ENCODE data around the gene RALGPS1. TPM values are rescaled to one million over a fixed set of nuclear protein-coding genes. Genes with fewer than 3 reads are reported as not detected.

The RALGPS1 gene
- total and polyA plus RNA-seq, 2 donors (not counting 1 experiment from before 2014, with no cell fraction given): 19.7 to 39.9 TPM

- Histone ChIP-seq H3K4me3 (ENCODE audit: control extremely low read depth in 1 of 5, extremely low read depth in 1 of 5, insufficient read depth in 1 of 5, low read depth in 2 of 5, low read length in 4 of 5) (no peak overlapping the region), H3K4me2 (replicated peaks; ENCODE audit: low read depth, low read length, poor library complexity, severe bottlenecking) (no peak overlapping the region), H3K4me1 (ENCODE audit: control insufficient read depth in 2 of 2, insufficient read depth in 2 of 2, low read length in 2 of 2) (peaks cover 21 to 33% of the 10 kb centered on the region in 2 donors), H3K36me3 (replicated peaks in 1 of 2; ENCODE audit: control extremely low read depth in 1 of 2, control insufficient read depth in 1 of 2, extremely low read depth in 1 of 2, insufficient read depth in 2 of 2, low read length in 1 of 2) (no peaks in the 10 kb centered on the region), H3K27ac (ENCODE audit: low read length in 2 of 2) (no peak overlapping the region), H4K20me1 (ENCODE audit: control insufficient read depth, insufficient read depth, low read length, poor library complexity, severe bottlenecking) (no peaks in the 10 kb centered on the region), H3K9ac (ENCODE audit: low read length) (no peak overlapping the region), H3K27me3 (replicated peaks in 1 of 4; ENCODE audit: control extremely low read depth in 1 of 4, control insufficient read depth in 3 of 4, insufficient read depth in 4 of 4, low read length in 3 of 4) (peaks cover 0 to 9% (median 3%) of the 10 kb centered on the region in 4 experiments), H2AFZ (ENCODE audit: insufficient read depth, low read depth, low read length, poor library complexity, severe bottlenecking) (no peak overlapping the region), H3K79me2 (ENCODE audit: control insufficient read depth, insufficient read depth, low read length) (no peaks in the 10 kb centered on the region), H3K9me3 (ENCODE audit: control extremely low read depth in 1 of 3, control insufficient read depth in 2 of 3, insufficient read depth in 1 of 3, low read length in 2 of 3) (peaks cover 0 to 3% (median 0%) of the 10 kb centered on the region in 3 donors)
- CTCF ChIA-PET: interaction anchor here (0.8 to 5.1 kb wide), 3 partner anchors 9 to 125 kb away, joined by 3 to 30 read pairs (median 21); no protein-coding TSS in a partner anchor
- Mint-ChIP-seq H3K4me3 (peak overlapping the region; percentile 93), H3K4me1 (peaks cover 43% of the 10 kb centered on the region), H3K9me3 (ENCODE audit: insufficient read depth) (no peaks in the 10 kb centered on the region), H3K27ac (peak overlapping the region; percentile 34), H3K27me3 (peaks cover 4% of the 10 kb centered on the region)
- intact Hi-C loops (cut with micrococcal nuclease): no loop called here
- POLR2A ChIA-PET: interaction anchor here (1.6 kb wide), 1 partner anchor 9 kb away, joined by 5 read pairs; no protein-coding TSS in a partner anchor
- 91% methylated on average over 3 of the region's 4 CpGs for WGBS (ENCODE audit: insufficient coverage)
- no peak for DNase-seq
- TF ChIP-seq EZH2 (IDR thresholded peaks at IDR 0.05; ENCODE audit: borderline replicate concordance, insufficient read depth, low read depth, low read length, poor library complexity, severe bottlenecking) (no peak), CTCF (IDR thresholded peaks at IDR 0.05) (no peak)
- no peak for ATAC-seq (ENCODE audit: low read depth)
Measured at GRCh38 chr9:127223266-127223665, 308.7 kb downstream of the RALGPS1 start.

GRCh38 chr9:127223810-127224177 is 309.2 kb downstream of the RALGPS1 start:
- Histone ChIP-seq H3K79me2 (ENCODE audit: control insufficient read depth, insufficient read depth, low read length) (no peaks in the 10 kb centered on the region), H3K27ac (ENCODE audit: low read length in 2 of 2) (no peak overlapping the region), H3K36me3 (replicated peaks in 1 of 2; ENCODE audit: control extremely low read depth in 1 of 2, control insufficient read depth in 1 of 2, extremely low read depth in 1 of 2, insufficient read depth in 2 of 2, low read length in 1 of 2) (no peaks in the 10 kb centered on the region), H4K20me1 (ENCODE audit: control insufficient read depth, insufficient read depth, low read length, poor library complexity, severe bottlenecking) (no peaks in the 10 kb centered on the region), H3K27me3 (replicated peaks in 1 of 4; ENCODE audit: control extremely low read depth in 1 of 4, control insufficient read depth in 3 of 4, insufficient read depth in 4 of 4, low read length in 3 of 4) (peaks cover 0 to 9% (median 3%) of the 10 kb centered on the region in 4 experiments), H3K9me3 (ENCODE audit: control extremely low read depth in 1 of 3, control insufficient read depth in 2 of 3, insufficient read depth in 1 of 3, low read length in 2 of 3) (peaks cover 0 to 3% (median 0%) of the 10 kb centered on the region in 3 donors), H3K9ac (ENCODE audit: low read length) (peak overlapping the region; percentile 69), H2AFZ (ENCODE audit: insufficient read depth, low read depth, low read length, poor library complexity, severe bottlenecking) (peak overlapping the region; percentile 85), H3K4me1 (ENCODE audit: control insufficient read depth in 2 of 2, insufficient read depth in 2 of 2, low read length in 2 of 2) (peaks cover 21 to 33% of the 10 kb centered on the region in 2 donors), H3K4me2 (replicated peaks; ENCODE audit: low read depth, low read length, poor library complexity, severe bottlenecking) (peak overlapping the region; percentile 100), H3K4me3 (ENCODE audit: control extremely low read depth in 1 of 5, extremely low read depth in 1 of 5, insufficient read depth in 1 of 5, low read depth in 2 of 5, low read length in 4 of 5) (peak overlapping the region in 3 of 5 experiments; percentile 50 to 75 (median 54))
- intact Hi-C loops (cut with micrococcal nuclease): loop anchor here (1.0 to 2.0 kb wide), 4 partner anchors 57 to 693 kb away; partner anchors contain the start of genes LRSAM1, RPL12, ST6GALNAC4 and TTC16
- Mint-ChIP-seq H3K27ac (peak overlapping the region; percentile 95), H3K9me3 (ENCODE audit: insufficient read depth) (no peaks in the 10 kb centered on the region), H3K4me1 (peaks cover 43% of the 10 kb centered on the region), H3K27me3 (peaks cover 4% of the 10 kb centered on the region), H3K4me3 (peak overlapping the region; percentile 93)
- ATAC-seq (ENCODE audit: low read depth) (no peak), DNase-seq (no peak)
- WGBS (ENCODE audit: insufficient coverage): 64% methylated on average over 2 of the region's 8 CpGs
- POLR2A ChIA-PET: interaction anchor here (1.0 to 3.0 kb wide), 5 partner anchors 9 to 500 kb away, joined by 3 to 19 read pairs (median 5); partner anchors contain the start of genes LRSAM1, RPL12, SLC2A8 and ZNF79
- CTCF ChIA-PET: interaction anchor here (0.8 to 5.1 kb wide), 4 partner anchors 9 to 173 kb away, joined by 3 to 30 read pairs (median 14); partner anchors contain the start of gene SLC2A8
- TF ChIP-seq CTCF (IDR thresholded peaks at IDR 0.05) (no peak), EZH2 (IDR thresholded peaks at IDR 0.05; ENCODE audit: borderline replicate concordance, insufficient read depth, low read depth, low read length, poor library complexity, severe bottlenecking) (no peak)

Data from B cell (primary cell).